SK-N-SH treated with all-trans-retinoic acid at 6 μM for 48 hours (cell line): ENCODE measurements around the gene HTR3A.

Experiments used
- BACH2 ChIP-seq: fragments of 250-450 bp; sonication (Bioruptor Pico); IDR thresholded peaks from 2 replicates; pipeline ENCODE4 v1.9.0; 2021; ENCODE audit warnings: mild to moderate bottlenecking, borderline replicate concordance
- ESRRG ChIP-seq: fragments of 250-450 bp; sonication (Bioruptor Pico); IDR thresholded peaks from 2 replicates; pipeline ENCODE4 v1.6.1; 2021; ENCODE audit warnings: mild to moderate bottlenecking
- ZNF565 ChIP-seq: fragments of 450-650 bp; formaldehyde crosslinking; conservative IDR thresholded peaks from 2 replicates; pipeline ENCODE4 v1.5.0; 2020; ENCODE audit warnings: low read depth, mild to moderate bottlenecking, moderate library complexity
- TF ChIP-seq, protein P1 (sequence below): fragments of 250-450 bp; sonication (Bioruptor Pico); IDR thresholded peaks from 2 replicates; pipeline ENCODE4 v1.5.1; 2021; ENCODE audit warnings: mild to moderate bottlenecking, moderate library complexity

HTR3A gene

GRCh38 chr11:114039551-114039950 lies 64.6 kb downstream of the HTR3A start (continued):
- TF ChIP-seq, protein P1, sequence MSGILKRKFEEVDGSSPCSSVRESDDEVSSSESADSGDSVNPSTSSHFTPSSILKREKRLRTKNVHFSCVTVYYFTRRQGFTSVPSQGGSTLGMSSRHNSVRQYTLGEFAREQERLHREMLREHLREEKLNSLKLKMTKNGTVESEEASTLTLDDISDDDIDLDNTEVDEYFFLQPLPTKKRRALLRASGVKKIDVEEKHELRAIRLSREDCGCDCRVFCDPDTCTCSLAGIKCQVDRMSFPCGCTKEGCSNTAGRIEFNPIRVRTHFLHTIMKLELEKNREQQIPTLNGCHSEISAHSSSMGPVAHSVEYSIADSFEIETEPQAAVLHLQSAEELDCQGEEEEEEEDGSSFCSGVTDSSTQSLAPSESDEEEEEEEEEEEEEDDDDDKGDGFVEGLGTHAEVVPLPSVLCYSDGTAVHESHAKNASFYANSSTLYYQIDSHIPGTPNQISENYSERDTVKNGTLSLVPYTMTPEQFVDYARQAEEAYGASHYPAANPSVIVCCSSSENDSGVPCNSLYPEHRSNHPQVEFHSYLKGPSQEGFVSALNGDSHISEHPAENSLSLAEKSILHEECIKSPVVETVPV (CRISPR knock-in tag): no peak
- TF ChIP-seq ZNF565 (CRISPR knock-in tag) (no peak), ESRRG (CRISPR knock-in tag) (no peak), BACH2 (no peak)
